GM12878 (cell line): ENCODE results near the gene CASP10. TPM values are rescaled to one million over a fixed set of nuclear protein-coding genes. Genes with fewer than 3 reads are reported as not detected.

Source experiments
- ATAC-seq: fragments of 200-7000 bp; cut with Tn5 transposase; 3 replicates; pipeline ENCODE4 v1.9.1; 2020; ENCODE audit warnings: mild to moderate bottlenecking, moderate library complexity
- BruUV-seq: library from RNA; stranded (reverse); fragments of 400-500 nt; replicated peaks from 2 replicates; lab custom pipeline; 2021; lab: Mats Ljungman, UMichigan
- CTCF ChIA-PET: fragments of 300-600 bp; sonication (Branson Sonifier 250); formaldehyde crosslinking; extraction: SDS; loops from one replicate; lab custom pipeline; 2021; ENCODE audit warnings: inconsistent platforms; lab: Yijun Ruan, JAX
- POLR2A ChIA-PET: fragments of 350-600 bp; formaldehyde crosslinking; extraction: SDS; loops from one replicate; lab custom pipeline; 2021; ENCODE audit warnings: inconsistent platforms; lab: Charles Lee
- RAD21 ChIA-PET: fragments of 300-600 bp; sonication (Branson Sonifier 250); formaldehyde crosslinking; loops from one replicate; lab custom pipeline; 2023; ENCODE audit warnings: antibody characterized with exemption; ENCODE audit not compliant: unreplicated experiment; lab: Charles Lee
- SMC1A ChIA-PET: fragments of 300-600 bp; sonication (Branson Sonifier 250); formaldehyde crosslinking; loops from one replicate; lab custom pipeline; 2023; ENCODE audit not compliant: unreplicated experiment, uncharacterized antibody; lab: Charles Lee
- DNase-seq: peaks from one replicate; pipeline ENCODE4 v3.0.0-alpha.2; 2011; ENCODE audit warnings: low read depth, low spot score
- FAIRE-seq: peaks from 3 replicates; lab custom pipeline; 2011; peaks lifted over from hg19 to GRCh38; lab: Jason Lieb, UNC
- H2AFZ ChIP-seq: 2 replicates; pipeline ENCODE4 v1.6.0; 2011; ENCODE audit warnings: low read depth, low read length, control low read depth; ENCODE audit not compliant: control insufficient read depth
- H3K27ac ChIP-seq: 2 replicates; pipeline ENCODE4 v1.5.1; 2011; ENCODE audit warnings: control low read depth; ENCODE audit not compliant: control insufficient read depth, insufficient read depth
- H3K27me3 ChIP-seq, 2 experiments: replicated peaks in 1 of 2; 2 replicates each; pipeline versions ENCODE4 v1.6.0 to v1.6.1; 2011; ENCODE audit warnings: low read length in 1 of 2; ENCODE audit not compliant: control insufficient read depth in 2 of 2, insufficient read depth in 2 of 2
- H3K36me3 ChIP-seq, 2 experiments: 2 replicates each; pipeline ENCODE4 v1.5.1; 2011; ENCODE audit warnings: low read length in 1 of 2; ENCODE audit not compliant: control insufficient read depth in 2 of 2, insufficient read depth in 2 of 2
- H3K4me1 ChIP-seq: 2 replicates; pipeline ENCODE4 v1.6.1; 2011; ENCODE audit warnings: mild to moderate bottlenecking, low read length, moderate library complexity, mixed read lengths; ENCODE audit not compliant: control insufficient read depth, insufficient read depth
- H3K4me2 ChIP-seq: 2 replicates; pipeline ENCODE4 v1.6.0; 2011; ENCODE audit warnings: control low read depth; ENCODE audit not compliant: control insufficient read depth, insufficient read depth
- H3K4me3 ChIP-seq: fragments of 200-600 bp; sonication (generic); 2 replicates; pipeline ENCODE4 v1.5.1; 2016
- H3K79me2 ChIP-seq: 2 replicates; pipeline ENCODE4 v1.6.0; 2011; ENCODE audit warnings: low read length; ENCODE audit not compliant: control insufficient read depth, insufficient read depth
- H3K9ac ChIP-seq: 2 replicates; pipeline ENCODE4 v1.8.0; 2011; ENCODE audit warnings: low read length, control low read depth, mixed read lengths; ENCODE audit not compliant: control insufficient read depth, insufficient read depth
- H3K9me3 ChIP-seq: replicated peaks from 3 replicates; pipeline ENCODE4 v1.5.1; 2011; ENCODE audit warnings: mild to moderate bottlenecking, low read length; ENCODE audit not compliant: control insufficient read depth, insufficient read depth
- H4K20me1 ChIP-seq: 2 replicates; pipeline ENCODE4 v1.6.0; 2011; ENCODE audit not compliant: control insufficient read depth, insufficient read depth
- ATF2 ChIP-seq: IDR thresholded peaks from 2 replicates; pipeline ENCODE4 v1.6.1; 2012; ENCODE audit warnings: low read length, inconsistent platforms
- ATF7 ChIP-seq: fragments of 450-650 bp; IDR thresholded peaks from 2 replicates; pipeline ENCODE4 v1.6.1; 2016; ENCODE audit warnings: low read depth, mild to moderate bottlenecking
- BCL11A ChIP-seq: IDR thresholded peaks from 2 replicates; pipeline ENCODE4 v1.6.1; 2011; ENCODE audit warnings: low read depth, low read length
- BCL3 ChIP-seq: IDR thresholded peaks from 2 replicates; pipeline ENCODE4 v1.6.1; 2011; ENCODE audit warnings: borderline replicate concordance, low read depth, mild to moderate bottlenecking, moderate library complexity, low read length; ENCODE audit not compliant: insufficient read depth, poor library complexity, severe bottlenecking
- BHLHE40 ChIP-seq, 2 experiments: fragments of 450-650 bp in 1 of 2; IDR thresholded peaks; 2 replicates each; pipeline ENCODE4 v1.6.1; 2011 to 2017; ENCODE audit warnings: low read depth in 2 of 2, borderline replicate concordance in 1 of 2, improper control_type of control experiment in 1 of 2, low read length in 1 of 2, mild to moderate bottlenecking in 1 of 2
- CBFB ChIP-seq: IDR thresholded peaks from 2 replicates; pipeline ENCODE4 v1.6.1; 2016; ENCODE audit warnings: antibody characterized with exemption, low read depth
- E2F8 ChIP-seq: fragments of 450-650 bp; IDR thresholded peaks from 2 replicates; pipeline ENCODE4 v1.6.1; 2018; ENCODE audit warnings: mild to moderate bottlenecking, low read depth, moderate library complexity; ENCODE audit not compliant: partially characterized antibody
- E4F1 ChIP-seq: fragments of 450-650 bp; IDR thresholded peaks from 2 replicates; pipeline ENCODE4 v1.6.1; 2018; ENCODE audit warnings: borderline replicate concordance, mild to moderate bottlenecking; ENCODE audit not compliant: partially characterized antibody
- ESRRA ChIP-seq: IDR thresholded peaks from 2 replicates; pipeline ENCODE4 v1.6.1; 2012; ENCODE audit warnings: mild to moderate bottlenecking, low read length, improper control_type of control experiment
- NR2F1 ChIP-seq: fragments of 450-650 bp; conservative IDR thresholded peaks from 2 replicates; pipeline ENCODE4 v1.6.1; 2017; ENCODE audit warnings: mild to moderate bottlenecking
- PAX5 ChIP-seq: IDR thresholded peaks from 2 replicates; pipeline ENCODE4 v1.6.1; 2011; ENCODE audit warnings: low read depth, low read length, borderline replicate concordance
- PAX8 ChIP-seq: fragments of 450-650 bp; IDR thresholded peaks from 2 replicates; pipeline ENCODE4 v1.6.1; 2017; ENCODE audit warnings: mild to moderate bottlenecking, moderate library complexity
- POLR2AphosphoS5 ChIP-seq: IDR thresholded peaks from 2 replicates; pipeline ENCODE4 v1.6.1; 2011; ENCODE audit warnings: mild to moderate bottlenecking, low read length, inconsistent platforms
- RELA ChIP-seq: fragments of 450-650 bp; IDR thresholded peaks from 2 replicates; pipeline ENCODE4 v1.8.0; 2014; ENCODE audit warnings: borderline replicate concordance; ENCODE audit not compliant: partially characterized antibody
- RUNX3 ChIP-seq: IDR thresholded peaks from 2 replicates; pipeline ENCODE4 v1.6.1; 2012; ENCODE audit warnings: low read length, inconsistent platforms
- WGBS: methylation state at CpG from one replicate; pipeline ENCODE4 v1.1.6; 2016; ENCODE audit warnings: low lambda C conversion rate; ENCODE audit not compliant: insufficient replicate concordance, insufficient coverage; ENCODE audit errors: missing lambda C conversion rate; 5-methylcytosine and 5-hydroxymethylcytosine counted together
- in situ Hi-C: fragments of 300-500 bp; cut with MboI; formaldehyde crosslinking; loops from 9 replicates; pipeline ENCODE4 v1.14.3; 2018; ENCODE audit warnings: mixed read lengths
- intact Hi-C: fragments of 100-400 bp; cut with micrococcal nuclease; formaldehyde crosslinking; loops from one replicate; pipeline ENCODE4 v1.14.2; 2022; ENCODE audit not compliant: unreplicated experiment
- polyA plus RNA-seq, 11 experiments: library from polyadenylated mRNA; depleted of rRNA in 4 of 11; unstranded in 6 of 11; stranded (reverse) in 5 of 11; fragments of >200 nt; fragmentation: Nextera tagmentation in 4 of 11; fragmentation: Illumina TruSeq in 1 of 11; extraction: Ambion mirVana in 4 of 11; extraction: Trizol in 1 of 11; gene quantifications; 1 replicate in 1 of 11; 2 replicates in 10 of 11; pipeline versions ENCODE4 v1.2.1 to v1.2.3, GENCODE V29; 2011 to 2016; ENCODE audit warnings: inconsistent platforms in 2 of 11, missing spikeins in 2 of 11, low read depth in 1 of 11
- total RNA-seq, 4 experiments: library from RNA; depleted of rRNA in 3 of 4; stranded (reverse); fragments of >200 nt in 3 of 4; fragmentation: Illumina TruSeq in 1 of 4; extraction: Trizol in 1 of 4; gene quantifications; 2 replicates each; pipeline versions ENCODE4 v1.2.1 to v1.2.3, GENCODE V29; 2013 to 2021

Gene CASP10
- total and polyA plus RNA-seq, 10 of the 15 experiments (the other 5 are each of a cell fraction or from before 2014, with no cell fraction given), result 7.2 to 14.1 (median 10.8) TPM

- CTCF ChIA-PET, result interaction anchor here (1.0 to 1.7 kb wide), 3 partner anchors 10 to 23 kb away, joined by 3 to 10 read pairs (median 5); no protein-coding TSS in a partner anchor
- no peaks in the 10 kb centered on the region for H3K27me3 ChIP-seq
- in situ Hi-C loops (no loop called here), intact Hi-C loops (loop anchor here (10.0 kb wide), 1 partner anchor 1181 kb away; the partner anchor contains the start of genes MAIP1 and TYW5)
- 14% methylated on average over 4 of the region's 4 CpGs for WGBS
- DNase-seq, result no peak
- H3K4me2 ChIP-seq, result peak overlapping the region; percentile 32; the same call in 1 of the 2 replicates
- ATAC-seq, result peak; percentile 31
- H3K9ac ChIP-seq, result no peak overlapping the region; the same call in 1 of the 2 replicates
- H2AFZ ChIP-seq, result no peak overlapping the region
- POLR2A ChIA-PET, result interaction anchor here (1.1 to 2.6 kb wide), 6 partner anchors 9 to 23 kb away, joined by 3 to 10 read pairs (median 4); partner anchors contain the start of gene CFLAR
- peak overlapping the region; percentile 28; the same call in 1 of the 2 replicates for H3K4me3 ChIP-seq
- BruUV-seq, result no TSS peak
- H3K79me2 ChIP-seq, result peaks cover 79% of the 10 kb centered on the region
- SMC1A ChIA-PET, result interaction anchor here (1.1 to 2.4 kb wide), 7 partner anchors 10 to 107 kb away, joined by 3 to 11 read pairs (median 5); no protein-coding TSS in a partner anchor
- RAD21 ChIA-PET, result interaction anchor here (1.0 to 1.5 kb wide), 3 partner anchors 9 to 23 kb away, joined by 3 to 6 read pairs (median 4); no protein-coding TSS in a partner anchor
- peaks cover 24 to 35% of the 10 kb centered on the region in 2 experiments for H3K36me3 ChIP-seq
- H3K9me3 ChIP-seq, result no peaks in the 10 kb centered on the region
- peak; percentile 49 for FAIRE-seq
- H3K27ac ChIP-seq, result peak overlapping the region; percentile 37; the same call in 1 of the 2 replicates
- no peaks in the 10 kb centered on the region for H3K4me1 ChIP-seq
- no peaks in the 10 kb centered on the region; the same call in 1 of the 2 replicates for H4K20me1 ChIP-seq
- TF ChIP-seq PAX5 (peak; percentile 81), E4F1 (no peak), BCL3 (peak; percentile 53), RELA (no peak), CBFB (no peak), PAX8 (no peak), ATF7 (peak; percentile 23; the same call in 1 of the 2 replicates), RUNX3 (peak; percentile 27; the same call in 1 of the 2 replicates), BCL11A (peak; percentile 7; the same call in 1 of the 2 replicates), E2F8 (no peak), BHLHE40 (IDR thresholded peaks at IDR 0.05; ENCODE audit: borderline replicate concordance in 1 of 2, low read depth in 2 of 2, low read length in 1 of 2) (peak; percentile 19 to 24; a peak in 1 of 4 replicates), POLR2AphosphoS5 (peak; percentile 35; the same call in 1 of the 2 replicates), NR2F1 (peak; percentile 56; the same call in 1 of the 2 replicates), ESRRA (no peak), ATF2 (0 out of 2 replicates have a peak, but pooled peaks have one; percentile 16)
These were observed 47.6 kb upstream of the CASP10 start for GRCh38 chr2:201135386-201135785.
